GM18861 (cell line): ENCODE results near the gene RCN1.

Experiments
- ATAC-seq: cut with Tn5 transposase; IDR thresholded peaks from one replicate; pipeline ENCODE4 v1.9.1; 2021; ENCODE audit not compliant: unreplicated experiment

RCN1 gene

GRCh38 chr11:32151027-32151426 lies 60.2 kb downstream of the RCN1 start:
- ATAC-seq = no peak

- no peak for ATAC-seq
Measured at GRCh38 chr11:32152216-32152615, 61.3 kb downstream of the RCN1 start.

- ATAC-seq = no peak
Measured at GRCh38 chr11:32152821-32153220, 61.9 kb downstream of the RCN1 start.

GRCh38 chr11:32153747-32154146 lies 62.9 kb downstream of the RCN1 start:
- no peak for ATAC-seq

- ATAC-seq = no peak
Measured at GRCh38 chr11:32154275-32154674, 63.4 kb downstream of the RCN1 start.
